ENCODE data around the gene ISG15.

The ISG15 gene

GRCh38 chr1:1058088-1058905 is 45.0 kb downstream of the ISG15 start:
- no peak for TF ChIP-seq CTCF (IDR thresholded peaks at IDR 0.05; ENCODE audit: low read depth, low read length, missing control alignments)
- no peak for DNase-seq (ENCODE audit: low read depth)
- H3K4me3 ChIP-seq (ENCODE audit: low read depth, low read length), result peak overlapping the region; percentile 48; the same call in 1 of the 2 replicates

GRCh38 chr1:1058921-1059493 is 45.7 kb downstream of the ISG15 start:
- DNase-seq (ENCODE audit: low read depth), result no peak
- TF ChIP-seq CTCF (IDR thresholded peaks at IDR 0.05; ENCODE audit: low read depth, low read length, missing control alignments), result peak; percentile 38

GRCh38 chr1:1059494-1060280 is 46.4 kb downstream of the ISG15 start:
- no peak for DNase-seq (ENCODE audit: low read depth)
- H3K4me3 ChIP-seq (ENCODE audit: low read depth, low read length), result peak overlapping the region; percentile 48
- TF ChIP-seq CTCF (IDR thresholded peaks at IDR 0.05; ENCODE audit: low read depth, low read length, missing control alignments), result no peak

More at GRCh38 chr1:1058921-1059493, 45.7 kb downstream of the ISG15 start:
- peak overlapping the region; percentile 48 for H3K4me3 ChIP-seq (ENCODE audit: low read depth, low read length)

- TF ChIP-seq CTCF (IDR thresholded peaks at IDR 0.05; ENCODE audit: low read depth, low read length, missing control alignments), result no peak
- no peak overlapping the region; the same call in 1 of the 2 replicates for H3K4me3 ChIP-seq (ENCODE audit: low read depth, low read length)
- no peak for DNase-seq (ENCODE audit: low read depth)
These were observed 47.1 kb downstream of the ISG15 start for GRCh38 chr1:1060281-1061000.

GRCh38 chr1:1061682-1062345 is 48.5 kb downstream of the ISG15 start:
- no peak for TF ChIP-seq CTCF (IDR thresholded peaks at IDR 0.05; ENCODE audit: low read depth, low read length, missing control alignments)
- DNase-seq (ENCODE audit: low read depth), result no peak
- no peak overlapping the region for H3K4me3 ChIP-seq (ENCODE audit: low read depth, low read length)

Measured in GM12864 (cell line).